Fibroblast of skin of left biceps (primary cell): ENCODE results near the gene VDR.

Experiments used
- DNase-seq, 2 experiments: peaks; one replicate each; pipeline ENCODE4 v3.0.0-alpha.2; 2013; ENCODE audit warnings: low read depth in 2 of 2

VDR gene

DNA sequence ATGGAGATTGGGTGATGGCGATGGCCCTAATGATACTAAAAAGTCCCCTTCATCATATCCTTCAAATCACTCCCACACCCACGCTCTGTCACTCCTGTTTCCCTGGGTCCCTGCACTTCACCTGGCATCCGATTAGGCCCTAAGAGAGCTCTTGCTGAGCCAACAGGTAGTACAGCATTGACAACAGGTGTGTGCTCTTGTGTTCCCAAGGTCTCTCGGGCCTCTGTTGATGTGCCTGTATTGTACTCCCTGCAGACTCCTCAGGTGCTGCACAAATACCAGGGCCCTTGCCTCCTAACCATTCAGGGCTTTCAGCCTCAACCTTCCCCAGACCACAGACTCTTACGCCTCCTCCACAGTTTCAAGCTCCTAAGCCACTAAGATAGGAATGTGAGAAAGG lies 25.8 kb upstream of the VDR start:
- no peak for DNase-seq

DNA sequence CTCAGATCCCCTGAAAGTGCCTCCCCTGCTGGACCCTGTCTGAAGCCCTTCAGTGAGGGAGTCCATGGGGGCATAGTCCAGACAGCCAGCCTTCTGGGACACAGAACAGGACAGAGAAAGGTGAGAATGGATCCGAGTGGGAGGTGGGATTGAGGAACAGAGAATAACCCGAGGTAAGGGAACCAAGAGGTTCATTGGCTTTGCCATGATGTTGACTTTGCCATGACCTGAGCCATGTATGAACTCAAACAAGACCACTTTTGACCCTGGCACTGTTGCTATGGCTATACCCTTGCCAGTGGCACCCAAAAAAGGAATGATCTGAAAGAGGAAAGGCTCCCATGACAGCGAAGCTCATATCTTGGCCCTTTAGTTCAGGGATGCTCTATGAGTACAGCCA lies 22.6 kb upstream of the VDR start:
- no peak for DNase-seq

- DNase-seq = no peak
Measured at GRCh38 chr12:47921907-47922306, 17.1 kb upstream of the VDR start.

DNA sequence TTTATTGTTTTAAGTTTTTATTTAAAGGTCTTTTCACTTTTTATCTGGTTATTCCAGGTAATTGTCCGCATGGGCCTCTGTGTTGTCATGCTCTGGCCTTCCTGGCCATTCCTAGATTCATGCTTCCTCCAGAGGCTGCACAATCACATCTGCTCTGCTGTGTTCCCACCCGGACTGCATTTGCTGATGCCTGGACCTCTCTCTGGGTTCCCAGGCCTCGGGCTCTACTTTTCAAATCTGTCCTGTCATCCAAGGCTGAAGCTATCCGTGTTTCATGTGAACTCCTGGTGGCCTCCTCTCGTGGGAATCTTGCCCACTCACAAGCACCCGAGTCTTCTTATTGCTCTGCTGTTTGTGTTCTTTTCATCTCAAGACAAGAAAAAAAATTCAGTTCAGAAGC lies 16.1 kb upstream of the VDR start:
- no peak for DNase-seq

- DNase-seq = no peak
Measured at GRCh38 chr12:47913081-47913480, 8.3 kb upstream of the VDR start.

GRCh38 chr12:47912556-47912955 lies 7.8 kb upstream of the VDR start:
- DNase-seq = no peak

DNA sequence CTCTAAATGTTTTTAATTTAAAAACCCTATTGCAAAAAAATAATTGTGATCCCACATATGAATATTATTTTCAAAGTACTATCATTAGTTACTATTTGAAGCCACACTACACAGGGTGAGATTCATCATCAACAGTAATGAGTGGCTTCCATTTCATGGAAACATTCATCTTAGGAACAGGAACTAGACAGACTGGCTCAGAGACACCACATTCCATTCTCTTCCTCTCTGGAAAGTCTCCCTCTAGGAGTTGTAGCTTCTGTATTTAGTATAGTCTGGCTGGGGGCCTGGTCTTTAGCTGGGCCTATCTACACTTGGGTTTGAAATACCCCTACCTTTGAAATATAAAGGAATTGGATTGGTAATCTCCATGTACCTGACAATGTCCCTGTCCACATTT lies 6.2 kb upstream of the VDR start:
- no peak for DNase-seq

DNA sequence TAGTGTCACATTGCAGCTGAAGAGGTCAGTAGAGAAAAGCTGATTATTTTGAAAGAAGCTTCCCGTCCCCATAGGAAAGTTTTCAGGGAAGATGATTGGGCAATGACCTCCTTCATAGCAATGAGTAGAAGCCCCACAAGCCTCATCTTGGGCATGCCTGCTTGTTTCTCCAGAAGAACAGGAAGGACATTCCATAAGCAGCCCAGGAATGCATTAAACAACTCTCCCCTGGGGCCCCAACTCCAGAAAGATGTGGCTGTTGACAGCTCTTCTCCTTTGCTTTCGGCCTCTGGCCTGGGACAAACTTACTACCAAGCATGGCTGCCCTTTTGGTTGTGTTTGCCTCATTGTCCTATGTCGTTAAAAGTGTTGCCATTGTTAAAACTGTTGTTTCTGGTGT lies 5.7 kb upstream of the VDR start:
- peak; percentile 37 to 42 for DNase-seq

GRCh38 chr12:47909839-47910465 lies 5.2 kb upstream of the VDR start:
- no peak for DNase-seq

DNA sequence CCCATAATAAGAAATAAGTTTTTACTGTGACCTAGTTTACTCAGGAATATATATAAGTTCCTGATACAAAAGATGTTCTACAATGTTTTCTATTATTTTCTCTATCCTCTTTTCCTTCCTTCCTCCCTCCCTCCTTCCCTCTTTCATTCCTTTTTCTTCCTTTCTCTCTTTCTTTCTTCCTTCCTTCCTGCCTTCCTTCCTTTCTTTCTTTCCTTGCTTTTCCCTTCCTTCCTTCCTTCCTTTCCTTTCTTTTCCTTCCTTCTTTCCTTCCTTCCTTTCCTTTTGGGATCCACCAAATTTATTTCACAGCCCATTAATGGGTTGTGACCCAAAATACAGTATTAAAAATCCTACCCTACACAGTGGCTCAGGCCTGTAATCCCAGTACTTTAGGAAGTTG lies 3.9 kb upstream of the VDR start:
- DNase-seq = no peak

DNA sequence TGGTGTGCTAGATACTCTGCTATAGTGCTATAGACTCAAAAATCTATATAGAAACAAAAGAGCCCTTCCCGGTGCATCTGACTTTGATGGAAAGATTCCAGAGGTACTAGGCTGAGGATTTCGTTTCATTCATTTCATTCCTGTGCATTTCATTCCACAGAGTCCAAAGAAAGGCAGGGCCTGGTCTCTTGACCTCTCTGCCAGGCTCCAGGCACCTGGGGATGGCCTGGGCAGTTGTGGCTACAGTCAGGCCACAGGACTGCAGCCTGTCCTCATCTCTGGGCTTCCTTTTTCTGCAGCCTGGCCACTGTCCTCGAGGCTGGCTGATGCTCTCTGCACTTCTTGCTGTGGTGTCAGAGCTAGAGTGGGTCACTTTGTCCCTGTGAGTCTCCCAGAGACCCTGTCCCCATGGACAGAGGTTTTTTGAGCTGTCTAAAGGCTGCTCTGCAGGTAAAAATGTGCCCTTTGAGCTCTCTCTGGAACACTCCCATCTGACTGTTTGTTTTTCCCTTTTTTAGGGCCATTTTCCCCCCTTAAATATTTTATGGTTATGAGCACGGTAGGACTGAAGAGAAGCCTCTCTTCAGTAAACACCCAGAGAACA lies 3.2 kb upstream of the VDR start:
- no peak for DNase-seq

- DNase-seq = peak; percentile 44 to 48
Measured at GRCh38 chr12:47903927-47904712, 674 bp downstream of the VDR start.

- peak; percentile 72 to 75 for DNase-seq
Measured at GRCh38 chr12:47903151-47903611, 1.6 kb downstream of the VDR start.

DNA sequence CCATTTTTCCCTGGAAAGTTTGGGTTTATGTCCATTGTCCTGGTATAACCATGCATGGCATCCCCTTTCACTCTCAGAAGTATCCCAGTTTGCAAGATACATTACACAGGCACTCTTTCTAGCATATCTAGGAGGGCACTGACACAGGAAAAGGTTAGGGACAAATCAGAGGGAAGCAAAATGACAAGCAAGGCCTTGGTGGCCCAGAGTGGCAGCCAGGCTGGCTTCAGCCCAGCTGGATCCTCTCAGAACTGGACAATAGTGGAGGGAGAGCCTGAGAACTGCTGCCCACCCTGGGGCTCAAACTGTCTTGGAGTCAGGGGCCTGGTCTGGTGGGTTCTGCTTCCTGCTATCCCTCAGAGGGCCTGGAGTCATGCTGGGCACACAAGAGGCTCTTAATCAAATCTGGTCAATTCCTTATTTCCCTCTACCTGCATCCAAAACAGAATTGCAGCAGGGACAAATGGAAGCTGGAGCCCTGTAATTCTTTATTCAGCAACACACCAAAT lies 2.6 kb downstream of the VDR start:
- DNase-seq = no peak

DNA sequence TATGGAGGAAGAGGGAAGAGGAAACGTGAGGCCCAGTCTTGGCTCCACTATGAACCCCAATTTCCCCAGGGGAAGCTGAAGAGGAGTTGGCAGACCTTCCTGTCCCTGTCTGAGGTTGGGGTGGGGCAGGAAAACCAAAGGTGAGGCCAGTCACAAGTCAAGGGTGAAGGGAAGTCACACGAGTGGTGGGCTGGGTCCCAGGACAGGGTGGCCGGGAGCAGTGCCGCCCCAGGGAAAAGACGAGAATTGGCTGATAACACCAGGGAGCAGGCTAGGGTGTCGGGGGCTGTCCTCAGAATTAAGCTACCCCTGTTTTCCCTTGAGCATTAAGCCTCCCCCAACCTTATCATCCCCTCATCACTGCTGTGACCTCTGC lies 3.1 kb downstream of the VDR start:
- DNase-seq = no peak

GRCh38 chr12:47901063-47901717 lies 3.6 kb downstream of the VDR start:
- DNase-seq = no peak

DNA sequence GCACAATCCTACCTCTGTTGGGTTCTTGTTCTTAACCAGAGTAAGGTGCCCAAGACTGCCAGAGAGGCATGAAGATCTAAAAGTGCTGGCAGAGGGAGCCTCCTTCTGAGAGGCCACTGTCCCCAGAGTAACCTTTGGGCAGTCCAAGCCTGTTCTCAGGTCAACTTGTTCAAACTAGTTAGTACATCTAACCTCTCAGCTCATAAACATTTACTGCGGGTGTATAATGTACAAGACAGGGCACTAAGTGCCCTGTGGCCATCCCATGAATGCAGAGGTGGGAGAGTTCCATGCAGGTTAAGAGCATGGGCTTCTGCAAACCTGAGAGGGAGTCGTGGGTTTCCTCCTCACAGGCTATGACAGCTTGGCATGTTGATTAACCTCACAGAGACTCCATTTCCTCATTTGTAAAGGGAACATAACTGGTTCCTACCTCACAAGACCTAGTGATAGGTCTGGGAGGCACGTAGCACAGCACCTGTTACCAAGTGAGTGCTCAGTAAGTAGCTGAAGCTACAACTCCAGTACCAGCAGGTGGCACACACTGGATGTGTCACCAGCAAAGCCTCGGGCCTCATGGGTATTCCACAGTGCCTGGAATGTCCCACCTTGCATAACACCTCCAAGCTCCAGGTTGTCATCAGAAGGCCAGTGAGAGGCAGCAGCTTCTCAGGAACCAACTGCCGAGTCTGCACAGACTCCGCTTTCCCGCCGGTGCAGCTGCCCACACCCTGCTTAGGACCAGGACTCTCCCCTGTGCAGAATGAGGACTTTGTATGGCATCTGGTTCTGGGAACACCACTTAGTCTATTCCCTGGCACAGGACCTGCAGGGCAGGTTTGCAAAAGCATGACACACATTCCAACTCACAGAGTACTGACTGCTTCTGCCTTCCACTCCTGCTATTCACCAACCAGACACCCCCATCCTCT lies 4.4 kb downstream of the VDR start:
- no peak for DNase-seq

DNA sequence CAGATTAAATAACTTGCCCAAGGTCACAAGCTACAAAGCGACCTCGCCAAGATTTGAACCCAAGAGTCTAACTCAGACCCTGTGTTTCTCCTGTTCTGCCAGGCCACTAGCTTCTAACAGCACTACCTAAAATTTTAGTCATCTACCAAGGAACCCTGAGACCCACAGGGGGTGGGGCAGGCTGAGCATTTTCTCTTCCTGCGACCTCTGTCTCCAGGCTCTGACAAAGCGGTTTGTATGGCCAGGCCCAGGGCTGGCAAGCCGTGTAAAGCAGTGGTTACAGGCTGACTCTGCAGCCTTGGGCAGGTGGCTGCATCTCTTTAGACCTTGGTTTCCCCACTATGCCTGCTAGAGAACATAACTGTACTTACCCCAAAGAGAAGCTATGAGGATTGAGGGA lies 5.3 kb downstream of the VDR start:
- DNase-seq = no peak

GRCh38 chr12:47896633-47897032 lies 8.2 kb downstream of the VDR start:
- DNase-seq = no peak

DNA sequence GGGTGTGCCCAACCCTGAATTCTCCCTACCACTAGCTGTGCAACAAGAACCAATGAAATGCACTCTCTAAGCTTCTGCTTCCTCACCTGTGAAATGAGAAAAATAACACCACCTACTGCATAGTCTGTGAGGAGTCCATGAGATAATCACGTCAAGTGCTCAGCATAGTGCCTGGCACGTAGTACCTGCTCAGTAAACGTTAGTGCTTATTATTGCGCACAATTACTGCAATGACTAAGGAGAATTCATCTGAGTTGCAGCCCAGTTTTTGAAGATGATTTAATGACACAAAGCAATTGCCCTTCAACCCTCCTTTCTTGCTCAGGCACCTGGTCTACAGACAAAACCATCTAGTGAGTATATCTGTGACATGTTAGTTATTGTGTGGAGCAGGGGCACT lies 8.8 kb downstream of the VDR start:
- DNase-seq = no peak

- no peak for DNase-seq
Measured at GRCh38 chr12:47894652-47895051, 10.1 kb downstream of the VDR start.
